Measurements from ENCODE around the gene FAR2. TPM values are rescaled to one million over a fixed set of nuclear protein-coding genes. Genes with fewer than 3 reads are reported as not detected.

Gene FAR2
- total RNA-seq (ENCODE audit: low replicate concordance) = 13.3 and 19.5 TPM in 2 replicates

DNA sequence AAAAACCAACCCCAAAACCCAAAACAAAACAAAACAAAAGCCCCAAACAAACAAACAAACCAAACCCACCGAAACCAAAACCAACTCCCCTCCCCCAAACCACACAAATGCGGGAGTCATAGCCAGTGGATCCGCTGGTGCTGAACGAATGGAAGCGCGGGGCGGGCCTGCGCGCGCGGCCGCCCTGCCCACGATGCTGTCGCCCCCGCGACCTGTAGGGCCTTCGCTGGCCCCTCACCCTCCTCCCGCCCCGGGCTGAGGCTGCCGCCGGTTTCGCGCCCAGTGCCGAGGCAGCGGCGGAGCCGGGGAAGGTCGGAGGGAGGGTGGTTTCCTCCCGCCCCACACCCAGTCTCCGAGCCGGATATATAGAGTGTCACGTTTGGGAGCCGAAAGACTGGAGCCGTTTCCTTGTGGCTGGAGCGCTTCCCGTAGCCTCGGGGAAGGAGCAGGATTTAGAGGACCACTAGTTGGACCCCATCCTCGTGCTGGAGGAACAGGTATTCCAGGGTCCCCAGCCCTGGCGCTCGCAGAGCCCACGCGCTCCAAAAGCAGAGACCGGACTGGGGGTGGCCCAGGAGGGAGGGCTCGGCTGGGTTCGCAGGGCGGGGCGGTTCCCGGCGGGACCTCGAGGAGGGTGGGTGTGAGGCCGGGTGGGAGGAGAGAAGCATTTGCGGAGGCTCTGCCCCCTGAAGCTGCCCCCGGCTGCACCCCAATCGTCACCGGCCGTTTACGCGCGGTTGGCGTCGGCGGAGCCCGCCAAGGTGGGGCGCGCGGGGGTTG lies at the start of gene FAR2:
Gene FAR2, plus strand, starts transcription at position 368 of the 780 bp plus-strand sequence. CDS start 121,172 bp downstream, outside the sequence.
- no peak within 1 kb of the TSS for H3K27ac ChIP-seq
- no peaks in the 10 kb centered on the region for H3K9me3 Mint-ChIP-seq

DNA sequence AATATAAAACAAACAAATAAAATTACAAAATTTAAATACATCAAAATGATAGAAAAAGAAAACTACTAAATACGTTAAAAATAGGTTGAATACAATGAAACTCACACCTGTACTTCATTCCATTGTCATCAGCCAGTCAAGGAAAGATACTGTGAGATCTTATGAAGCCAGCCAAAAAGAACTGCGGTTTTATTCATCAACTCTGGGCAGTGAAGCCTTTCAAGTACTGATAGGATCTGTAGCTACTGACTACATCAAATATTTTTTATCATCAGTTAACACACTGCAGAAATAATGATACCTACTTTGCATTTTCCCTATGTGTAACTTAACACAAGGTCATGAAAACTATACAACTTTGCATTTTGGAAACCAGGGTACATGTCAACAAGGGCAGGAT lies 46.3 kb upstream of the FAR2 start:
- Histone ChIP-seq H3K4me3 (no peak overlapping the region), H2AFZ (replicated peaks) (no peak overlapping the region), H3K27ac (no peak overlapping the region), H3K4me1 (no peaks in the 10 kb centered on the region), H4K20me1 (ENCODE audit: low read depth) (no peaks in the 10 kb centered on the region), H3K9me3 (ENCODE audit: low read depth) (no peaks in the 10 kb centered on the region), H3K36me3 (no peaks in the 10 kb centered on the region), H3K4me2 (no peak overlapping the region), H3K27me3 (no peaks in the 10 kb centered on the region), H3K79me2 (ENCODE audit: low read depth) (no peaks in the 10 kb centered on the region), H3F3A (ENCODE audit: low read depth) (no peaks in the 10 kb centered on the region), H3K9ac (no peak overlapping the region)
- no peak for DNase-seq (ENCODE audit: low spot score)
- Mint-ChIP-seq H3K9me3 (peaks cover 6% of the 10 kb centered on the region), H3K27me3 (ENCODE audit: insufficient read depth, low read depth) (no peaks in the 10 kb centered on the region), H3K36me3 (no peaks in the 10 kb centered on the region), H3K4me1 (no peaks in the 10 kb centered on the region), H3K4me3 (no peak overlapping the region), H3K27ac (no peak overlapping the region)
- TF ChIP-seq, protein P1, sequence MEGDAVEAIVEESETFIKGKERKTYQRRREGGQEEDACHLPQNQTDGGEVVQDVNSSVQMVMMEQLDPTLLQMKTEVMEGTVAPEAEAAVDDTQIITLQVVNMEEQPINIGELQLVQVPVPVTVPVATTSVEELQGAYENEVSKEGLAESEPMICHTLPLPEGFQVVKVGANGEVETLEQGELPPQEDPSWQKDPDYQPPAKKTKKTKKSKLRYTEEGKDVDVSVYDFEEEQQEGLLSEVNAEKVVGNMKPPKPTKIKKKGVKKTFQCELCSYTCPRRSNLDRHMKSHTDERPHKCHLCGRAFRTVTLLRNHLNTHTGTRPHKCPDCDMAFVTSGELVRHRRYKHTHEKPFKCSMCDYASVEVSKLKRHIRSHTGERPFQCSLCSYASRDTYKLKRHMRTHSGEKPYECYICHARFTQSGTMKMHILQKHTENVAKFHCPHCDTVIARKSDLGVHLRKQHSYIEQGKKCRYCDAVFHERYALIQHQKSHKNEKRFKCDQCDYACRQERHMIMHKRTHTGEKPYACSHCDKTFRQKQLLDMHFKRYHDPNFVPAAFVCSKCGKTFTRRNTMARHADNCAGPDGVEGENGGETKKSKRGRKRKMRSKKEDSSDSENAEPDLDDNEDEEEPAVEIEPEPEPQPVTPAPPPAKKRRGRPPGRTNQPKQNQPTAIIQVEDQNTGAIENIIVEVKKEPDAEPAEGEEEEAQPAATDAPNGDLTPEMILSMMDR (IDR thresholded peaks at IDR 0.05) = no peak
- TF ChIP-seq EZH2phosphoT487 (IDR thresholded peaks at IDR 0.05) = no peak
- no peak for TF ChIP-seq EZH2 (IDR thresholded peaks at IDR 0.05)

More for the DNA sequence above, at the start of gene FAR2:
- no peaks in the 10 kb centered on the region for H3K36me3 Mint-ChIP-seq
- Histone ChIP-seq H3K9me3 (ENCODE audit: low read depth) (no peaks in the 10 kb centered on the region), H4K20me1 (ENCODE audit: low read depth) (no peaks in the 10 kb centered on the region), H3K79me2 (ENCODE audit: low read depth) (no peaks in the 10 kb centered on the region), H3K27me3 (peaks cover 35% of the 10 kb centered on the region), H3K4me3 (peak within 1 kb of the TSS; percentile 73), H3K4me1 (peaks cover 31% of the 10 kb centered on the region), H3K9ac (no peak within 1 kb of the TSS), H3K36me3 (no peaks in the 10 kb centered on the region), H3K4me2 (peak within 1 kb of the TSS; percentile 96), H3F3A (ENCODE audit: low read depth) (peaks cover 11% of the 10 kb centered on the region), H2AFZ (replicated peaks) (peak within 1 kb of the TSS; percentile 99)
- peaks cover 13% of the 10 kb centered on the region for H3K27me3 Mint-ChIP-seq (ENCODE audit: insufficient read depth, low read depth)
- peak within 1 kb of the TSS; percentile 92 for H3K4me3 Mint-ChIP-seq
- TF ChIP-seq, protein P1 (IDR thresholded peaks at IDR 0.05) = no peak
- TF ChIP-seq EZH2 (IDR thresholded peaks at IDR 0.05) = peak; percentile 51
- no peak for TF ChIP-seq EZH2phosphoT487 (IDR thresholded peaks at IDR 0.05)
- no peak within 1 kb of the TSS for H3K27ac Mint-ChIP-seq
- DNase-seq (ENCODE audit: low spot score) = peak; percentile 66
- peaks cover 19% of the 10 kb centered on the region for H3K4me1 Mint-ChIP-seq

DNA sequence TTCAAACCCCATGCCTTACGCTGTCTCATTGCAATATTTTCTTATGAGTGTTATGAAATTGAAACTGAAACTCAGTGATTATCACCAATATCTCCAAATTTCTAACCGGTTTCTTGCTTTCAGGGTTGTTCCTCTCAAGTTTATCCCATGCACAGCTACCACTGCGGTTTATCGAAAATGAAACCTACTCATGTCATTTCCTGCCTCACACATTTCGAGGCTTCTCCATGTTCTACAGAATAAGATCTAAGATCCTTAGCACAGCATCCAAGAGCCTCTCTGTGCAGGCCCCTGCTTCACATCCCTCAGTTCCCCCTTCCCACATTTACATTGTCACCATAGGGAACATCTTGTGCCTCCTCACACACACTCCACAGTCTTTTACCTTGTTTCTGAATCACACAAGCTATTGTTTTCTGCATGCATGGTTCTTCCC lies 45.5 kb upstream of the FAR2 start:
- Histone ChIP-seq H3K79me2 (ENCODE audit: low read depth) (no peaks in the 10 kb centered on the region), H3K27ac (no peak overlapping the region), H3K27me3 (no peaks in the 10 kb centered on the region), H4K20me1 (ENCODE audit: low read depth) (no peaks in the 10 kb centered on the region), H3K9me3 (ENCODE audit: low read depth) (no peaks in the 10 kb centered on the region), H3K36me3 (no peaks in the 10 kb centered on the region), H3K4me2 (no peak overlapping the region), H2AFZ (replicated peaks) (no peak overlapping the region), H3K4me3 (no peak overlapping the region), H3F3A (ENCODE audit: low read depth) (no peaks in the 10 kb centered on the region), H3K4me1 (no peaks in the 10 kb centered on the region), H3K9ac (no peak overlapping the region)
- DNase-seq (ENCODE audit: low spot score) = no peak
- H3K4me3 Mint-ChIP-seq = no peak overlapping the region
- H3K27ac Mint-ChIP-seq = no peak overlapping the region
- no peaks in the 10 kb centered on the region for H3K36me3 Mint-ChIP-seq
- TF ChIP-seq, protein P1 (IDR thresholded peaks at IDR 0.05) = no peak
- no peak for TF ChIP-seq EZH2phosphoT487 (IDR thresholded peaks at IDR 0.05)
- no peak for TF ChIP-seq EZH2 (IDR thresholded peaks at IDR 0.05)
- H3K4me1 Mint-ChIP-seq = no peaks in the 10 kb centered on the region
- H3K9me3 Mint-ChIP-seq = peaks cover 6% of the 10 kb centered on the region
- H3K27me3 Mint-ChIP-seq (ENCODE audit: insufficient read depth, low read depth) = no peaks in the 10 kb centered on the region

Data from neural progenitor cell (in vitro differentiated cells).